ENCODE measurements around the gene GRIK5.
A peak's percentile ranks its signal among the peaks of the same experiment; 100 is the strongest.

The GRIK5 gene

GRCh38 chr19:41958367-41959055 is 111.5 kb downstream of the GRIK5 start (continued):
- TF ChIP-seq BCL11A (tag by site-specific recombination; IDR thresholded peaks at IDR 0.05; ENCODE audit: low read depth) (no peak), ZNF704 (tag by site-specific recombination; IDR thresholded peaks at IDR 0.05) (no peak), TCF7L2 (IDR thresholded peaks at IDR 0.05; ENCODE audit: borderline replicate concordance, low read depth, low read length) (no peak), ZNF174 (tag by site-specific recombination; IDR thresholded peaks at IDR 0.05) (no peak), ZFP37 (tag by site-specific recombination; IDR thresholded peaks at IDR 0.05) (peak; percentile 58), ZNF544 (tag by site-specific recombination; IDR thresholded peaks at IDR 0.05) (no peak), MEIS1 (CRISPR knock-in tag; IDR thresholded peaks at IDR 0.05; ENCODE audit: borderline replicate concordance) (no peak), ZNF132 (tag by site-specific recombination; IDR thresholded peaks at IDR 0.05; ENCODE audit: borderline replicate concordance) (no peak), PBX3 (CRISPR knock-in tag; IDR thresholded peaks at IDR 0.05) (no peak), GLI4 (tag by site-specific recombination; IDR thresholded peaks at IDR 0.05) (0 out of 2 replicates have a peak, but pooled peaks have one; percentile 39), SP7 (tag by site-specific recombination; IDR thresholded peaks at IDR 0.05) (0 out of 2 replicates have a peak, but pooled peaks have one; percentile 63), WT1 (tag by site-specific recombination; IDR thresholded peaks at IDR 0.05) (0 out of 2 replicates have a peak, but pooled peaks have one; percentile 37), ZBTB48 (tag by site-specific recombination; IDR thresholded peaks at IDR 0.05) (peak; percentile 33; the same call in 1 of the 2 replicates), ZNF777 (tag by site-specific recombination; IDR thresholded peaks at IDR 0.05; ENCODE audit: borderline replicate concordance) (0 out of 2 replicates have a peak, but pooled peaks have one; percentile 60), ZNF580 (tag by site-specific recombination; IDR thresholded peaks at IDR 0.05) (0 out of 2 replicates have a peak, but pooled peaks have one; percentile 57), PATZ1 (tag by site-specific recombination; IDR thresholded peaks at IDR 0.05) (peak; percentile 12), ZBTB44 (tag by site-specific recombination; IDR thresholded peaks at IDR 0.05) (no peak), ZNF416 (tag by site-specific recombination; IDR thresholded peaks at IDR 0.05) (no peak), ZNF791 (tag by site-specific recombination; IDR thresholded peaks at IDR 0.05) (no peak), IKZF3 (tag by site-specific recombination; IDR thresholded peaks at IDR 0.05) (0 out of 2 replicates have a peak, but pooled peaks have one; percentile 53), ZNF398 (tag by site-specific recombination; IDR thresholded peaks at IDR 0.05) (peak; percentile 51; the same call in 1 of the 2 replicates), ZSCAN16 (tag by site-specific recombination; IDR thresholded peaks at IDR 0.05) (no peak), SP2 (tag by site-specific recombination; IDR thresholded peaks at IDR 0.05) (peak; percentile 91), ZNF776 (tag by site-specific recombination; IDR thresholded peaks at IDR 0.05; ENCODE audit: borderline replicate concordance) (no peak), ZNF792 (tag by site-specific recombination; IDR thresholded peaks at IDR 0.05) (no peak), ELK4 (IDR thresholded peaks at IDR 0.05; ENCODE audit: borderline replicate concordance, low read depth, low read length) (no peak), ZNF112 (tag by site-specific recombination; IDR thresholded peaks at IDR 0.05) (no peak)
